Caco-2 (cell line): ENCODE measurements around the gene MTX1. TPM values are rescaled to one million over a fixed set of nuclear protein-coding genes. Genes with fewer than 3 reads are reported as not detected.
"Not testable (repeated sequence)": the region's sequence is repeated elsewhere in the genome, so short reads cannot be mapped to it uniquely, and the experiment has no call there.

Experiments used
- BruUV-seq: library from RNA; stranded (reverse); fragments of 400-500 nt; replicated peaks from 2 replicates; lab custom pipeline; 2021; lab: Mats Ljungman, UMichigan
- CTCF ChIA-PET: fragments of 300-600 bp; sonication (Branson Sonifier 250); formaldehyde crosslinking; loops from one replicate; lab custom pipeline; 2022; ENCODE audit warnings: antibody characterized with exemption; lab: Charles Lee
- POLR2A ChIA-PET: fragments of 300-600 bp; sonication (Branson Sonifier 250); formaldehyde crosslinking; loops from one replicate; lab custom pipeline; 2022; ENCODE audit warnings: antibody characterized with exemption; lab: Charles Lee
- DNase-seq, 2 experiments: peaks; one replicate each; pipeline versions ENCODE4 v3.0.0 to v3.0.0-alpha.2; 2020 to 2022
- H3K27me3 ChIP-seq: replicated peaks from 2 replicates; pipeline ENCODE4 v1.6.0; 2011; ENCODE audit warnings: low read length; ENCODE audit not compliant: control insufficient read depth, insufficient read depth
- H3K36me3 ChIP-seq: 2 replicates; pipeline ENCODE4 v1.5.1; 2011; ENCODE audit warnings: low read length; ENCODE audit not compliant: control insufficient read depth, insufficient read depth
- H3K4me1 ChIP-seq: fragments of 250-450 bp; sonication (Bioruptor Pico); 2 replicates; pipeline ENCODE4 v1.5.1; 2020; ENCODE audit warnings: mild to moderate bottlenecking
- H3K4me3 ChIP-seq: 2 replicates; pipeline ENCODE4 v1.5.1; 2011; ENCODE audit warnings: low read depth, mild to moderate bottlenecking, control low read depth, low read length
- H3K9me3 ChIP-seq: fragments of 250-450 bp; sonication (Bioruptor Pico); 2 replicates; pipeline ENCODE4 v1.5.1; 2020; ENCODE audit warnings: mild to moderate bottlenecking, moderate library complexity
- H3K27ac Mint-ChIP-seq: one replicate; pipeline ENCODE4 v1.8.0; 2022; ENCODE audit warnings: mixed read lengths; ENCODE audit not compliant: unreplicated experiment
- H3K27me3 Mint-ChIP-seq: one replicate; pipeline ENCODE4 v1.8.0; 2022; ENCODE audit warnings: mixed read lengths; ENCODE audit not compliant: insufficient read depth, unreplicated experiment
- H3K36me3 Mint-ChIP-seq: one replicate; pipeline ENCODE4 v1.8.0; 2022; ENCODE audit warnings: mild to moderate bottlenecking, mixed read lengths; ENCODE audit not compliant: insufficient read depth, unreplicated experiment
- H3K4me1 Mint-ChIP-seq: one replicate; pipeline ENCODE4 v1.8.0; 2022; ENCODE audit warnings: low read depth, mixed read lengths; ENCODE audit not compliant: unreplicated experiment
- H3K4me3 Mint-ChIP-seq: one replicate; pipeline ENCODE4 v1.8.0; 2022; ENCODE audit warnings: mild to moderate bottlenecking, moderate library complexity, mixed read lengths; ENCODE audit not compliant: unreplicated experiment
- H3K9me3 Mint-ChIP-seq: one replicate; pipeline ENCODE4 v1.8.0; 2022; ENCODE audit warnings: mixed read lengths; ENCODE audit not compliant: unreplicated experiment
- CTCF ChIP-seq, 2 experiments: fragments of 200-600 bp in 1 of 2; IDR thresholded peaks; 1 replicate in 1 of 2; 2 replicates in 1 of 2; pipeline versions ENCODE4 v1.5.1 to v1.8.0; 2011 to 2022; ENCODE audit warnings: antibody characterized with exemption in 1 of 2, control low read depth in 1 of 2, inconsistent platforms in 1 of 2, low read depth in 1 of 2, low read length in 1 of 2, mild to moderate bottlenecking in 1 of 2, moderate library complexity in 1 of 2; ENCODE audit not compliant: insufficient read depth in 1 of 2, severe bottlenecking in 1 of 2, unreplicated experiment in 1 of 2
- intact Hi-C: fragments of 100-400 bp; cut with micrococcal nuclease; formaldehyde crosslinking; loops from one replicate; pipeline ENCODE4 v1.10.0; 2022; ENCODE audit not compliant: unreplicated experiment
- total RNA-seq: library from RNA; stranded (reverse); gene quantifications from 2 replicates; pipeline ENCODE4 v1.2.3, GENCODE V29; 2022

The MTX1 gene
- total RNA-seq, 1 experiment from 2014 or later: 65.3 TPM

DNA sequence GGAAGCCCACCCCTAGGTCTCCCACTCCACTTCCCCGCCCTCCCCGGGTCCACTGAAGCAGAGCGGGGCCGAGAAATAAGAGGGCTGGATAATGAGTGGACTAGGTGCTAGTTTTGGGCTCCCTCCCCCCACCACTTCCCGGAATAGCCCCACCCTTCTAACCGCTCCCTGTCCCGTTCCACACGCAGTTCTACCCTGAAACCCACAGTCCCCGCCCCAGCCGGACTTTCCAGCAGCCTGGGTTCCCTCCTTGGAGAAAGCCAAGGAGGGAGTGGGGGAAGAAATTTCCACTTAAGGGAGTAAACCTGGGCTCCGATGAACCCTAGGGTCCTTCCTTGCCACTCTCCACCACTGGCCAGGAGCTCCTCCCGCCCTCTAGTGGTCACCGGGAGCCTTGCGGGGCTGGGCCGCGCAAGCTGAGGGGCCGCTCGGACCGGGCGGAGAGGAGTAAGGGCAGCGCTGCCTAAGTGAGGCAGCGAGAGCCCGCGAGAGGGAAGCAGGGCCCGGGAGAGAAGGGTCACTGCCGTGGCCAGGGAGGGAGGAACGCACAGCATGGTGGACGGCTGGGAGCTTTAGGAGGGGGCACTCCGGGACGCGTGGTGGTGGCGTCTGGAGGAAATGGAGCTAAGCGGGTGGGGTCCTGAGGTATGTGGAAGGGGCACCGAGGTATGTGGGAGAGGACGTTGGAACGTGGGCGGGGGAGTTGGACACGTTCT, 15.1 kb upstream of the MTX1 start:
- H3K36me3 ChIP-seq: no peaks in the 10 kb centered on the region
- H3K4me1 ChIP-seq: peaks cover 4% of the 10 kb centered on the region; the same call in 1 of the 2 replicates
- H3K27me3 ChIP-seq: no peaks in the 10 kb centered on the region
- no peaks in the 10 kb centered on the region for H3K9me3 ChIP-seq
- Mint-ChIP-seq H3K9me3 (no peaks in the 10 kb centered on the region), H3K4me3 (peak overlapping the region; percentile 98), H3K4me1 (peaks cover 15% of the 10 kb centered on the region), H3K27ac (peak overlapping the region; percentile 98), H3K27me3 (no peaks in the 10 kb centered on the region), H3K36me3 (peaks cover 24% of the 10 kb centered on the region)
- POLR2A ChIA-PET: interaction anchor here (0.6 to 2.2 kb wide), 5 partner anchors 16 to 1247 kb away, joined by 4 to 15 read pairs (median 6); partner anchors contain the start of genes DENND4B and KRTCAP2
- intact Hi-C loops: loop anchor here (2.0 to 5.0 kb wide), 3 partner anchors 17 to 49 kb away; a partner anchor contains a TSS
- peak overlapping the region; percentile 81 for H3K4me3 ChIP-seq
- no TSS peak for BruUV-seq
- peak; percentile 97 to 99 for TF ChIP-seq CTCF (IDR thresholded peaks at IDR 0.05; ENCODE audit: insufficient read depth in 1 of 2, low read depth in 1 of 2, low read length in 1 of 2, severe bottlenecking in 1 of 2, unreplicated experiment in 1 of 2)
- CTCF ChIA-PET: interaction anchor here (0.5 to 4.9 kb wide), 25 partner anchors 10 to 550 kb away, joined by 3 to 77 read pairs (median 5); partner anchors contain the start of genes CLK2, EFNA3 and KRTCAP2
- DNase-seq: peak; percentile 91 to 96

DNA sequence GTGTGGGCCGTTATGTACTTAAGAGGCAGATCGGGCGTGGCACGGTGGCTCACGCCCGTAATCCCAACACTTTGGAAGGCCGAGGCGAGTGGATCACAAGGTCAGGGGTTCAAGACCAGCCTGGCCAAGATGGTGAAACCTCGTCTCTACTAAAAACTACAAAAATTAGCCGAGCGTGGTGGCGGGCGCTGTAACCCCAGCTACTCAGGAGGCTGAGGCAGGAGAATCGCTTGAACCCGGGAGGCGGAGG, 14.6 kb upstream of the MTX1 start:
- not testable (repeated sequence) for H3K27me3 ChIP-seq, H3K9me3 Mint-ChIP-seq, BruUV-seq, H3K36me3 ChIP-seq, H3K27me3 Mint-ChIP-seq, H3K4me1 ChIP-seq, DNase-seq, H3K9me3 ChIP-seq
- H3K27ac Mint-ChIP-seq: peak overlapping the region; percentile 98
- ChIA-PET CTCF (interaction anchor here (0.6 to 4.9 kb wide), 25 partner anchors 10 to 1674 kb away, joined by 3 to 77 read pairs (median 6); partner anchors contain the start of genes CLK2, EFNA3 and KRTCAP2), POLR2A (interaction anchor here (0.6 to 2.2 kb wide), 6 partner anchors 15 to 1247 kb away, joined by 4 to 15 read pairs (median 6); partner anchors contain the start of genes DENND4B and KRTCAP2)
- peaks cover 15% of the 10 kb centered on the region for H3K4me1 Mint-ChIP-seq
- peak overlapping the region; percentile 81 for H3K4me3 ChIP-seq
- intact Hi-C loops: loop anchor here (2.0 to 5.0 kb wide), 3 partner anchors 17 to 48 kb away; a partner anchor contains a TSS
- peak overlapping the region; percentile 98 for H3K4me3 Mint-ChIP-seq
- peaks cover 24% of the 10 kb centered on the region for H3K36me3 Mint-ChIP-seq

GRCh38 chr1:155195201-155196102, 13.0 kb upstream of the MTX1 start:
- intact Hi-C loops: no loop called here
- BruUV-seq: TSS peak; percentile 52
- Histone ChIP-seq H3K27me3 (no peaks in the 10 kb centered on the region), H3K4me3 (peak overlapping the region; percentile 81), H3K36me3 (no peaks in the 10 kb centered on the region), H3K9me3 (no peaks in the 10 kb centered on the region), H3K4me1 (peaks cover 4% of the 10 kb centered on the region; the same call in 1 of the 2 replicates)
- Mint-ChIP-seq H3K36me3 (peaks cover 24% of the 10 kb centered on the region), H3K9me3 (no peaks in the 10 kb centered on the region), H3K4me1 (peaks cover 15% of the 10 kb centered on the region), H3K27me3 (no peaks in the 10 kb centered on the region), H3K27ac (peak overlapping the region; percentile 98), H3K4me3 (peak overlapping the region; percentile 98)
- ChIA-PET CTCF (interaction anchor here (0.7 to 4.9 kb wide), 6 partner anchors 17 to 104 kb away, joined by 3 to 77 read pairs (median 10); partner anchors contain the start of genes HCN3 and KRTCAP2), POLR2A (interaction anchor here (0.8 to 2.2 kb wide), 3 partner anchors 14 to 179 kb away, joined by 3 to 15 read pairs (median 14); partner anchors contain the start of gene KRTCAP2)
- DNase-seq: peak in 1 of 2 experiments; percentile 25
- no peak for TF ChIP-seq CTCF (IDR thresholded peaks at IDR 0.05; ENCODE audit: insufficient read depth in 1 of 2, low read depth in 1 of 2, low read length in 1 of 2, severe bottlenecking in 1 of 2, unreplicated experiment in 1 of 2)
